ENCODE measurements around the gene KCNH1.
"Not testable (repeated sequence)": the region's sequence is repeated elsewhere in the genome, so short reads cannot be mapped to it uniquely, and the experiment has no call there.

Gene KCNH1

GRCh38 chr1:210992837-210993236 lies 141.1 kb downstream of the KCNH1 start:
- no peak for DNase-seq

GRCh38 chr1:210989905-210990304 lies 144.0 kb downstream of the KCNH1 start:
- no peak for DNase-seq

GRCh38 chr1:210981490-210981889 lies 152.5 kb downstream of the KCNH1 start:
- DNase-seq: no peak

GRCh38 chr1:210980082-210980481 lies 153.9 kb downstream of the KCNH1 start:
- DNase-seq: no peak

- DNase-seq: no peak
These were observed 155.0 kb downstream of the KCNH1 start for GRCh38 chr1:210978974-210979354.

- no peak for DNase-seq
These were observed 155.5 kb downstream of the KCNH1 start for GRCh38 chr1:210978316-210978973.

GRCh38 chr1:210951279-210951678 lies 182.7 kb downstream of the KCNH1 start:
- DNase-seq: no peak

- DNase-seq: not testable (repeated sequence)
These were observed 183.9 kb downstream of the KCNH1 start for GRCh38 chr1:210949940-210950546.

- no peak for DNase-seq
These were observed 184.5 kb downstream of the KCNH1 start for GRCh38 chr1:210949489-210949888.

GRCh38 chr1:210949039-210949438 lies 184.9 kb downstream of the KCNH1 start:
- no peak for DNase-seq

- no peak for DNase-seq
These were observed 189.7 kb downstream of the KCNH1 start for GRCh38 chr1:210944252-210944651.

- no peak for DNase-seq
These were observed 191.4 kb downstream of the KCNH1 start for GRCh38 chr1:210942513-210942912.

GRCh38 chr1:210940081-210940617 lies 193.8 kb downstream of the KCNH1 start:
- DNase-seq: no peak

GRCh38 chr1:210938416-210938925 lies 195.5 kb downstream of the KCNH1 start:
- DNase-seq: no peak

- no peak for DNase-seq
These were observed 196.1 kb downstream of the KCNH1 start for GRCh38 chr1:210937846-210938245.

GRCh38 chr1:210935905-210936304 lies 198.0 kb downstream of the KCNH1 start:
- DNase-seq: no peak

- DNase-seq: no peak
These were observed 201.8 kb downstream of the KCNH1 start for GRCh38 chr1:210932104-210932503.

- no peak for DNase-seq
These were observed 211.3 kb downstream of the KCNH1 start for GRCh38 chr1:210922666-210923065.

- no peak for DNase-seq
These were observed 212.9 kb downstream of the KCNH1 start for GRCh38 chr1:210920716-210921694.

- no peak for DNase-seq
These were observed 213.7 kb downstream of the KCNH1 start for GRCh38 chr1:210920258-210920657.

- DNase-seq: no peak
These were observed 215.1 kb downstream of the KCNH1 start for GRCh38 chr1:210918893-210919292.

GRCh38 chr1:210917560-210918169 lies 216.3 kb downstream of the KCNH1 start:
- DNase-seq: no peak

GRCh38 chr1:210916548-210916947 lies 217.4 kb downstream of the KCNH1 start:
- no peak for DNase-seq
